ENCODE results near the gene ABCD1.
"Not testable (repeated sequence)": the region's sequence is repeated elsewhere in the genome, so short reads cannot be mapped to it uniquely, and the experiment has no call there.

- TF ChIP-seq, protein P1, sequence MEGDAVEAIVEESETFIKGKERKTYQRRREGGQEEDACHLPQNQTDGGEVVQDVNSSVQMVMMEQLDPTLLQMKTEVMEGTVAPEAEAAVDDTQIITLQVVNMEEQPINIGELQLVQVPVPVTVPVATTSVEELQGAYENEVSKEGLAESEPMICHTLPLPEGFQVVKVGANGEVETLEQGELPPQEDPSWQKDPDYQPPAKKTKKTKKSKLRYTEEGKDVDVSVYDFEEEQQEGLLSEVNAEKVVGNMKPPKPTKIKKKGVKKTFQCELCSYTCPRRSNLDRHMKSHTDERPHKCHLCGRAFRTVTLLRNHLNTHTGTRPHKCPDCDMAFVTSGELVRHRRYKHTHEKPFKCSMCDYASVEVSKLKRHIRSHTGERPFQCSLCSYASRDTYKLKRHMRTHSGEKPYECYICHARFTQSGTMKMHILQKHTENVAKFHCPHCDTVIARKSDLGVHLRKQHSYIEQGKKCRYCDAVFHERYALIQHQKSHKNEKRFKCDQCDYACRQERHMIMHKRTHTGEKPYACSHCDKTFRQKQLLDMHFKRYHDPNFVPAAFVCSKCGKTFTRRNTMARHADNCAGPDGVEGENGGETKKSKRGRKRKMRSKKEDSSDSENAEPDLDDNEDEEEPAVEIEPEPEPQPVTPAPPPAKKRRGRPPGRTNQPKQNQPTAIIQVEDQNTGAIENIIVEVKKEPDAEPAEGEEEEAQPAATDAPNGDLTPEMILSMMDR (IDR thresholded peaks at IDR 0.05): not testable (repeated sequence)
- TF ChIP-seq POLR2A (IDR thresholded peaks at IDR 0.05): not testable (repeated sequence)
Observed at GRCh38 chrX:153699784-153700371, 24.8 kb upstream of the ABCD1 start.
